B cell (primary cell): ENCODE results near the gene SLC30A2. TPM values are rescaled to one million over a fixed set of nuclear protein-coding genes. Genes with fewer than 3 reads are reported as not detected.

Experiments used
- ATAC-seq: fragments of 200-7000 bp; cut with Tn5 transposase; one replicate; pipeline ENCODE4 v1.10.0; 2021; ENCODE audit warnings: low read depth, mild to moderate bottlenecking, moderate number of reproducible peaks, moderate library complexity
- CTCF ChIA-PET: fragments of 350-600 bp; sonication (Branson Sonifier 250); formaldehyde crosslinking; loops from one replicate; lab custom pipeline; 2021; ENCODE audit warnings: antibody characterized with exemption, inconsistent platforms; lab: Charles Lee
- POLR2A ChIA-PET: fragments of 350-600 bp; sonication (Branson Sonifier 250); formaldehyde crosslinking; loops from one replicate; lab custom pipeline; 2021; ENCODE audit warnings: antibody characterized with exemption; lab: Charles Lee
- DNase-seq: peaks from one replicate; pipeline ENCODE4 v3.0.0; 2013
- H2AFZ ChIP-seq: 2 replicates; pipeline ENCODE4 v1.6.1; 2012; ENCODE audit warnings: mild to moderate bottlenecking, low read depth, low read length; ENCODE audit not compliant: insufficient read depth, poor library complexity, severe bottlenecking
- H3K27ac ChIP-seq, 2 donors: 1 replicate in 1 of 2; 2 replicates in 1 of 2; pipeline ENCODE4 v1.5.1; 2012 to 2013; ENCODE audit warnings: low read length in 2 of 2, mild to moderate bottlenecking in 2 of 2, moderate library complexity in 1 of 2
- H3K27me3 ChIP-seq, 4 experiments: fragments of 200-600 bp in 1 of 4; sonication (generic) in 1 of 4; replicated peaks in 1 of 4; 1 replicate in 2 of 4; 2 replicates in 2 of 4; pipeline versions ENCODE4 v1.6.1 to v1.7.0; 2013 to 2016; ENCODE audit warnings: low read length in 3 of 4, mild to moderate bottlenecking in 2 of 4, mixed read lengths in 1 of 4, moderate library complexity in 1 of 4; ENCODE audit not compliant: insufficient read depth in 4 of 4, control insufficient read depth in 3 of 4; ENCODE audit errors: control extremely low read depth in 1 of 4
- H3K36me3 ChIP-seq, 2 experiments: replicated peaks in 1 of 2; 1 replicate in 1 of 2; 2 replicates in 1 of 2; pipeline versions ENCODE4 v1.6.1 to v1.7.1; 2013; ENCODE audit warnings: low read length in 1 of 2; ENCODE audit not compliant: insufficient read depth in 2 of 2, control insufficient read depth in 1 of 2; ENCODE audit errors: control extremely low read depth in 1 of 2, extremely low read depth in 1 of 2
- H3K4me1 ChIP-seq, 2 donors: fragments of 200-600 bp in 1 of 2; sonication (generic) in 1 of 2; 1 replicate in 1 of 2; 2 replicates in 1 of 2; pipeline versions ENCODE4 v1.5.1 to v1.6.1; 2013 to 2017; ENCODE audit warnings: low read length in 2 of 2; ENCODE audit not compliant: control insufficient read depth in 2 of 2, insufficient read depth in 2 of 2
- H3K4me2 ChIP-seq: replicated peaks from 2 replicates; pipeline ENCODE3; 2012; ENCODE audit warnings: mild to moderate bottlenecking, low read depth, low read length; ENCODE audit not compliant: poor library complexity, severe bottlenecking
- H3K4me3 ChIP-seq, 5 experiments: fragments of 200-600 bp in 1 of 5; sonication (generic) in 1 of 5; 1 replicate in 3 of 5; 2 replicates in 2 of 5; pipeline versions ENCODE4 v1.5.1 to v1.7.0; 2011 to 2016; ENCODE audit warnings: low read length in 4 of 5, mild to moderate bottlenecking in 4 of 5, low read depth in 2 of 5, control low read depth in 1 of 5, moderate library complexity in 1 of 5; ENCODE audit not compliant: insufficient read depth in 1 of 5; ENCODE audit errors: control extremely low read depth in 1 of 5, extremely low read depth in 1 of 5
- H3K79me2 ChIP-seq: fragments of 200-600 bp; sonication (generic); one replicate; pipeline ENCODE4 v1.6.0; 2016; ENCODE audit warnings: low read length; ENCODE audit not compliant: control insufficient read depth, insufficient read depth
- H3K9ac ChIP-seq: fragments of 200-600 bp; sonication (generic); 2 replicates; pipeline ENCODE4 v1.6.1; 2017; ENCODE audit warnings: mild to moderate bottlenecking, low read length, moderate library complexity
- H3K9me3 ChIP-seq, 3 donors: one replicate each; pipeline versions ENCODE4 v1.6.1 to v1.7.1; 2013; ENCODE audit warnings: low read length in 2 of 3; ENCODE audit not compliant: control insufficient read depth in 2 of 3, insufficient read depth in 1 of 3; ENCODE audit errors: control extremely low read depth in 1 of 3
- H4K20me1 ChIP-seq: 2 replicates; pipeline ENCODE4 v1.6.0; 2012; ENCODE audit warnings: mild to moderate bottlenecking, low read length; ENCODE audit not compliant: insufficient read depth, control insufficient read depth, poor library complexity, severe bottlenecking
- H3K27ac Mint-ChIP-seq: one replicate; pipeline ENCODE4 v1.8.0; 2021; ENCODE audit warnings: mixed read lengths
- H3K27me3 Mint-ChIP-seq: one replicate; pipeline ENCODE4 v1.8.0; 2021; ENCODE audit warnings: mixed read lengths
- H3K4me1 Mint-ChIP-seq: one replicate; pipeline ENCODE4 v1.8.0; 2021; ENCODE audit warnings: mixed read lengths
- H3K4me3 Mint-ChIP-seq: one replicate; pipeline ENCODE4 v1.8.0; 2021; ENCODE audit warnings: mixed read lengths
- H3K9me3 Mint-ChIP-seq: one replicate; pipeline ENCODE4 v1.8.0; 2022; ENCODE audit warnings: mixed read lengths; ENCODE audit not compliant: insufficient read depth
- EZH2 ChIP-seq: IDR thresholded peaks from 2 replicates; pipeline ENCODE4 v1.6.1; 2012; ENCODE audit warnings: borderline replicate concordance, low read depth, mild to moderate bottlenecking, moderate library complexity, low read length; ENCODE audit not compliant: insufficient read depth, poor library complexity, severe bottlenecking
- WGBS: methylation state at CpG from one replicate; pipeline ENCODE4 v1.1.5; 2013; ENCODE audit warnings: missing lambda C conversion rate; ENCODE audit not compliant: insufficient coverage; 5-methylcytosine and 5-hydroxymethylcytosine counted together
- intact Hi-C: fragments of 100-400 bp; cut with micrococcal nuclease; formaldehyde crosslinking; loops from one replicate; pipeline ENCODE4 v1.10.0; 2022
- polyA plus RNA-seq: library from polyadenylated mRNA; depleted of rRNA; stranded (reverse); fragments of >200 nt; gene quantifications from 2 replicates; pipeline ENCODE4 v1.2.3, GENCODE V29; 2012
- total RNA-seq, 2 donors: library from RNA; stranded (reverse); fragments of 120-200 nt in 1 of 2; gene quantifications; 1 replicate in 1 of 2; 2 replicates in 1 of 2; pipeline versions ENCODE4 v1.2.3 to v1.2.4, GENCODE V29; 2013 to 2022
- TF ChIP-seq, protein P1 (sequence below): fragments of 200-600 bp; IDR thresholded peaks from one replicate; pipeline ENCODE4 v1.8.0; 2022; ENCODE audit warnings: antibody characterized with exemption, mild to moderate bottlenecking

The SLC30A2 gene
- total and polyA plus RNA-seq, 2 donors (not counting 1 experiment from before 2014, with no cell fraction given): not detected

DNA sequence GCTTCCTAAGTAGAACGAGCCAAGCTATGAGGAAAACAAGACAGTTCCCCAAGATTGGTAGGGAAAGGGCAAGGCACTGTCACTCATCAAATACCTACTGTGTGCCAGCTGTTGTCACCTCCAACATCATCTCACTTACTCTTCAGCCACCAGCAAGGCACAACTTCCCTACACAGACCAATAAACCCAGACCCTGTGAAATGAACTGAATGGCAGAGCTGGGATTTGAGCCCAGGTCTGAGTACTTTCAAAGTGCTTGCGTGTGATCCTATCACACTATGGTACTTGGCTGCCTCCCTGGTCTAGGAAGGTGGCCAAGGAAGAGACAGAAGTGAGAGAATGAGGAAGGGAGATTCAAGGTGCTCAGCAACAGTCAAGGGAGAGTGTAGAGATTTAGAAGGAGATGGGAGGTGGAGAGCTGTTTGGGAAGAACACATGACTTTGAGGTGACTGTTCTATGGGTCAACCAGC, 38.2 kb upstream of the SLC30A2 start:
- Histone ChIP-seq H3K4me1 (no peaks in the 10 kb centered on the region), H4K20me1 (no peaks in the 10 kb centered on the region), H3K79me2 (no peaks in the 10 kb centered on the region), H2AFZ (no peak overlapping the region), H3K27me3 (peaks cover 0 to 17% (median 2%) of the 10 kb centered on the region in 4 experiments), H3K4me2 (no peak overlapping the region), H3K4me3 (no peak overlapping the region), H3K9ac (no peak overlapping the region), H3K9me3 (no peaks in the 10 kb centered on the region), H3K27ac (no peak overlapping the region), H3K36me3 (no peaks in the 10 kb centered on the region)
- ATAC-seq: no peak
- DNase-seq: no peak
- ChIA-PET POLR2A (no interaction called here), CTCF (interaction anchor here (1.4 kb wide), 1 partner anchor 18 kb away, joined by 4 read pairs; no protein-coding TSS in a partner anchor)
- intact Hi-C loops: no loop called here
- Mint-ChIP-seq H3K27ac (no peak overlapping the region), H3K9me3 (no peaks in the 10 kb centered on the region), H3K27me3 (peaks cover 29% of the 10 kb centered on the region), H3K4me3 (no peak overlapping the region), H3K4me1 (no peaks in the 10 kb centered on the region)
- TF ChIP-seq, protein P1, sequence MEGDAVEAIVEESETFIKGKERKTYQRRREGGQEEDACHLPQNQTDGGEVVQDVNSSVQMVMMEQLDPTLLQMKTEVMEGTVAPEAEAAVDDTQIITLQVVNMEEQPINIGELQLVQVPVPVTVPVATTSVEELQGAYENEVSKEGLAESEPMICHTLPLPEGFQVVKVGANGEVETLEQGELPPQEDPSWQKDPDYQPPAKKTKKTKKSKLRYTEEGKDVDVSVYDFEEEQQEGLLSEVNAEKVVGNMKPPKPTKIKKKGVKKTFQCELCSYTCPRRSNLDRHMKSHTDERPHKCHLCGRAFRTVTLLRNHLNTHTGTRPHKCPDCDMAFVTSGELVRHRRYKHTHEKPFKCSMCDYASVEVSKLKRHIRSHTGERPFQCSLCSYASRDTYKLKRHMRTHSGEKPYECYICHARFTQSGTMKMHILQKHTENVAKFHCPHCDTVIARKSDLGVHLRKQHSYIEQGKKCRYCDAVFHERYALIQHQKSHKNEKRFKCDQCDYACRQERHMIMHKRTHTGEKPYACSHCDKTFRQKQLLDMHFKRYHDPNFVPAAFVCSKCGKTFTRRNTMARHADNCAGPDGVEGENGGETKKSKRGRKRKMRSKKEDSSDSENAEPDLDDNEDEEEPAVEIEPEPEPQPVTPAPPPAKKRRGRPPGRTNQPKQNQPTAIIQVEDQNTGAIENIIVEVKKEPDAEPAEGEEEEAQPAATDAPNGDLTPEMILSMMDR: no peak
- no peak for TF ChIP-seq EZH2
- 78% methylated on average over 2 of the region's 2 CpGs for WGBS

DNA sequence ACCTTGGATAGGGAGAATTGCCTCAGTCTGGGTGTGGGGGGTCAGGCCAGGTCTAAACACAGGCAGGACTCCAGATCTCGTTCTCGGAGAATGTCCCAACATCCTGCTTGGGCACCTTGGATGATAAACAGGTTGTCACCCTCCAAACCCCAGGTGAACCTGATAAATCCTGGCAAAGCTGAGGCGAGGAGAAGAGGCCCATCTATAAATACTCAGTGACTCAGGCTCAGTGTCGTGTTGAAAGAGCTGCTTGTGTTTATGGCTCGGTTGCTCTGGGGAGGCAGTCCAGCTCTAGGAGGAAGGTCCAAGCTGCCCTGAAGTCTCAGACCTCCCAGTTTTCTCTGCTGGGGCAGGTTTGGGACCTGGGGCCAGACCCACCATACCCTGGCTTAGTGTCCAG, 37.3 kb upstream of the SLC30A2 start:
- H3K4me3 Mint-ChIP-seq: no peak overlapping the region
- no peak overlapping the region for H3K27ac Mint-ChIP-seq
- peaks cover 30% of the 10 kb centered on the region for H3K27me3 Mint-ChIP-seq
- no peaks in the 10 kb centered on the region for H3K4me1 Mint-ChIP-seq
- Histone ChIP-seq H3K4me1 (no peaks in the 10 kb centered on the region), H3K36me3 (no peaks in the 10 kb centered on the region), H4K20me1 (no peaks in the 10 kb centered on the region), H2AFZ (no peak overlapping the region), H3K9me3 (no peaks in the 10 kb centered on the region), H3K4me2 (no peak overlapping the region), H3K9ac (no peak overlapping the region), H3K27me3 (peaks cover 0 to 17% (median 2%) of the 10 kb centered on the region in 4 experiments), H3K27ac (no peak overlapping the region), H3K4me3 (no peak overlapping the region), H3K79me2 (no peaks in the 10 kb centered on the region)
- no peak for TF ChIP-seq EZH2
- TF ChIP-seq, protein P1: no peak
- no peak for DNase-seq
- no peak for ATAC-seq
- 84% methylated on average over 5 of the region's 5 CpGs for WGBS
- H3K9me3 Mint-ChIP-seq: no peaks in the 10 kb centered on the region
- intact Hi-C loops: no loop called here
- POLR2A ChIA-PET: no interaction called here
- CTCF ChIA-PET: interaction anchor here (1.4 kb wide), 1 partner anchor 19 kb away, joined by 4 read pairs; no protein-coding TSS in a partner anchor
